GM19023 (cell line): Measurements from ENCODE around the gene DPM3.

Source experiments
- ATAC-seq: cut with Tn5 transposase; IDR thresholded peaks from one replicate; pipeline ENCODE4 v1.9.1; 2021; ENCODE audit warnings: mild to moderate bottlenecking, moderate library complexity; ENCODE audit not compliant: unreplicated experiment

The DPM3 gene

DNA sequence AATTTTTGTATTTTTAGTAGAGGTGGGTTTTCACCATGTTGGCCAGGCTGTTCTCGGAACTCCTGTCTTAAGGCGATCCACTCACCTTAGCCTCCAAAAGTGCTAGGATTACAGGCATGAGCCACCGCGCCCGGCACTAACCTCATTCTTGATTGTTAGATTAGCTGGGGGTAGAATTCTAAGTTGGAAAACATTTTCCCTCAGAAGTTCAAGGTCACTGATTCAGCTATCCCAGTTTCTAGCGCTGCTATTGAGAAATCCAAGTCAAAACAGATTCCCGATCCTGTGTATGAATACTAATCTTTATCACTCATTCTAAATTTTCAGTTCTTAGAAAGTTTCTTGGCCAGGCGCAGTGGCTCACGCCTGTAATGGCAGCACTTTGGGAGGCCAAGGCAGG, 37.0 kb downstream of the DPM3 start:
- no peak for ATAC-seq

DNA sequence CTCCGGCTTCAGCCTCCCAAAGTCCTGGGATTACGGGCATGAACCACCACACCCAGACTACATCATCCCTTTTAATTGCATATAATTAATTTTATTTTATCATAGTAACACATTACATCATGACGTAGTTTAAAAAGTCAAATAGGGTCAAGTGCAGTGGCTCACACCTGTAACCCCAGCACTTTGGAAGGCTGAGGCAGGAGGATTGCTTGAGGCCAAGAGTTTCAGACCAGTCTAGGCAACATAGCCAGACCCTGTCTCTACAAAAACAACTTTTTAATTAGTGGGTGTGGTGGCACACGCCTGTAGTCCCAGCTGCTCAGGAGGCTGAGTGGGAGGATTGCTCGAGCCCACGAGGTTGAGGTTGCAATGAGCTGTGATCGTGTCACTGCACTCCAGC, 41.0 kb downstream of the DPM3 start:
- no peak for ATAC-seq

DNA sequence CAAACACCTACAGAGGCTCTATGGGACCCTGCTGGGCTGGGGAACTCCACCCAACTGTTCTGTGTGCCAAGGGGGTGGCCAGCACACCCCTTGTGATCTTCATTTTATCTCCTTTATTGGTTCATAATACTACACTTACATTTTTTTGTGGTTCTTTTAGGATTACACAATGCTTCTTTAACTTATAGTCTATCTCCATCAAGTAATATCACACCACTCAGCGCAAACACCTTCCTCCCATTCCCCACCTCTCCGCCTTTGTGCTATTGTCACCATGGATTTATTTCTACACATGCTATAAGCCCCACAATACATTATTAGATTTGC, 45.7 kb downstream of the DPM3 start:
- ATAC-seq: no peak

DNA sequence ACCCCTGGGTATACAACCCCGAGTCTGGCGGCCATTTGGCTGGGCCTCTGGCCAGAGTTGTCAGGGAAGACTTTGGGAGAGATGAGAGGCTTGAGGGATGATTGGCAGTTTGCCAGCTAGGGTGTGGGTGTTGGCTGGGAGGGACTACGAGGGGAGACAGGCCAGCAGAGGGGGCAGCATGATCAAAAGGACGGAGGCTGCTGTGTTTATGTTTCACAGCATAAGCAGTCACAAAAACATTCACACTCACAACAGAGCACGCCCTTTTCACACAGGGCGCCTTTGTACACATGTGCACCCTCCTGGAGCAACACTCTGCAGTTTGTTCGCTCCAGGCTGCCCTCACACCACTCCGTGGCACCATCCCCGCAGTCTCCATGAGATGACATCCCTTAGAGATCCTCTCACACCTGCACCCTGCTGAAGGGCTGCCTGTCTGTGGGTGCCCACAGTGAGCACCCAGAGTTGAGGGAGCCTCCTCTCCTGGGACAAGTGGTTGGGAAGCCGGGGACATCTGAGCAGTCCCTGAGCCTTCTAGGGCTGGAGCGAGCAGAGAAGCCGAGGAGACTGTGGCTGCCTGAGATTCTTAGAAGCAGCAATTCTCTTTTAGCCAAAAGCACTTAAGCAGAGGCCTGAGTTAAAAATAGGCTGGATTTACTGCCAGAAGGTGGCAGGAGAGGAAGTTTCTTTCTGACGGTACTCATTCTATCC, 46.3 kb downstream of the DPM3 start:
- ATAC-seq: no peak

DNA sequence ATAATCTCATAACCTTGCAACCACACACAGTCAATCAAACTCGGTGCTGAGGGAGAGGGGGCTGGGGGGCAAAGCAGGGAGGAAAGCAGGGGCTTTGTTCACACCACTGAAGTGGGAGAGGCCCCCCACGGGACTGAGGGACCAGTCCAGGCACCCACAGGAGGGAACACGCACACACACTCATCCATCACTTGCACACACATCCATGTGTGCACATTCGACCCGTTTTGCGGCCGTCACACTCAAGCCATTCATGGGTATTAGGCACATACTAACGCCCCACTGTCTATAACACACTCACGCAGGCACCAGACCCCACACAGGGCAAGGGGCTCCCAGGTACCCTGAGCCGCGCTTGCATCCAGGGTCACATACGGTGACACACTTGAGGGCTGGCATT, 47.7 kb downstream of the DPM3 start:
- ATAC-seq: no peak

DNA sequence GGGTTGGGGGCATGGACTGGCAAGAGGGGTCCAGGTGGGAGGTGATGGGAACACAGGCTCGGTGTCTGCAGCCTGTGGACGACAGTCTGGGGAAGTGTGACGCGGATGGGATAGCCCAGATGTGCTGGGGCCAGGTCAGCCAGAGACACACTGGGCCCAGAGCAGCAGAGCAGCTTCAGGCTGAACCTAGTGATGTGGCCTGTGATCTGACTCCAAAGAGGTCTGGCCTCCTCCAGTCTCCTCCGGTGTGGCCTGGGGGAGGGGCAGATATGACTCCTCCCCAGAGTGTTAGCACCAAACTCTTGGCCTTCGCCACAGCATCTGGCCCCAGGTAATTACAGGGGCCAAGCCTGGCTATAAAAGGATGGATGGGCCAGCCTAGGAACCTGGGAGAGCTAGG, 48.2 kb downstream of the DPM3 start:
- no peak for ATAC-seq

DNA sequence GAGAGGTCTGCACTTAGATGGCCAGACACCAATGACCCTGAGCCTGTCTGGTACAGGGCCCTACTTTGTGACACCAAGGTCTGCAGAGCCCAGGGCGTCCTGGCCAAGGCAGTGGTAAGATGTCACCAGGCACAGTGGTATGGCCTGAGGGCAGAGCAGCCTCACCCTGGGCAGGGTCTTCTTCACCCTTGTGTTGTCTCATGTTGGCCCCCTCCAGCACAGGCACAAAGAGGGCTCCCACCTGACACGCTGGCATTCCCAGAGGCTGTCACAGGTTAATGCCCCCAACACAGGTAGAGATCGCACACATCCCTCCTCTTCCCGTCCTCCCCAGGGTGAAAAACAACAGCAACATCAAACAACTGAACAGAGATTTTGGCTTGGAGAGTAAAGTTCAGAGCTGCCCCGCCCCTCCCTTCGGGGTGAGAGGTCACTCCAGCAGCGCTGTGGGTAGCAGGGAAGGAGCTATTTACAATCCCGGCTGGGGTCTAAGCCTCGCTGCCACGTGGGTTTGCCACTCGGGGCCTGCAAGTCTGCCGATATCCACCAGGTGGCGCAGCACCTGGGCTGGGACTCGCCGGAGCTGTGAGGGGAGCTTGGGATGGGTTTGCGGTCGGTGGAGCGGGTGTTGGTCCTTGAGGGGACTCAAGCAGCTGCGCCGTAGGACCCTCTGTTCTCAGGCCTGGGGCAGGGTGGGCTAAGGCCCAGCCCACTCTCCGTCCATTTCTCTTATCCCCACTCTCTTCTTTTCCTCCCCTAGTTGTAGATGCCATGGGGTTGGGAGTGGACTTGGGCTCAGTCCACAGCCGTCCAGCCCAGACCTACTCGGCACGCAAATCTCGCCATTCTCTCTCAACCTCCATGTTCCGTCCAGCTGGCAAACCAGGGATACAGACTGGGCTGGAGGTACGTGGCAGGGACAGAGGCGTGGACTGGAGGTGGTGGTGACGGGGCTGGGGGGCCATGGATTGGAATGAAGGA, 49.0 kb downstream of the DPM3 start:
- ATAC-seq: no peak
